Measurements from ENCODE around the gene ATF6B. TPM values are rescaled to one million over a fixed set of nuclear protein-coding genes. Genes with fewer than 3 reads are reported as not detected.

The ATF6B gene
- polyA plus RNA-seq, 1 experiment: 69.2 TPM

- no peak for TF ChIP-seq CTCF (IDR thresholded peaks at IDR 0.05; ENCODE audit: insufficient read depth, low read depth, low read length)
- peaks cover 33% of the 10 kb centered on the region for H3K36me3 ChIP-seq (ENCODE audit: control insufficient read depth, insufficient read depth, low read length)
- CTCF ChIA-PET: no interaction called here
- no peak for DNase-seq (ENCODE audit: low read depth)
- no peak overlapping the region for H3K4me3 ChIP-seq (ENCODE audit: low read depth, low read length)
- H3K27me3 ChIP-seq (ENCODE audit: control insufficient read depth, insufficient read depth, low read length): no peaks in the 10 kb centered on the region
- POLR2A ChIA-PET: no interaction called here
Observed at GRCh38 chr6:32168807-32169591, 41.0 kb upstream of the ATF6B start.

GRCh38 chr6:32168350-32168749 is 40.3 kb upstream of the ATF6B start:
- Histone ChIP-seq H3K27me3 (ENCODE audit: control insufficient read depth, insufficient read depth, low read length) (no peaks in the 10 kb centered on the region), H3K36me3 (ENCODE audit: control insufficient read depth, insufficient read depth, low read length) (peaks cover 33% of the 10 kb centered on the region), H3K4me3 (ENCODE audit: low read depth, low read length) (no peak overlapping the region)
- DNase-seq (ENCODE audit: low read depth): no peak
- ChIA-PET CTCF (no interaction called here), POLR2A (no interaction called here)
- TF ChIP-seq CTCF (IDR thresholded peaks at IDR 0.05; ENCODE audit: insufficient read depth, low read depth, low read length): no peak

- ChIA-PET POLR2A (no interaction called here), CTCF (interaction anchor here (1.5 kb wide), 1 partner anchor 54 kb away, joined by 3 read pairs; no protein-coding TSS in a partner anchor)
- H3K36me3 ChIP-seq (ENCODE audit: control insufficient read depth, insufficient read depth, low read length): peaks cover 35% of the 10 kb centered on the region
Observed at GRCh38 chr6:32167761-32168262, 39.8 kb upstream of the ATF6B start.

GRCh38 chr6:32167154-32167760 is 39.2 kb upstream of the ATF6B start:
- TF ChIP-seq CTCF (IDR thresholded peaks at IDR 0.05; ENCODE audit: insufficient read depth, low read depth, low read length): no peak
- DNase-seq (ENCODE audit: low read depth): no peak
- H3K27me3 ChIP-seq (ENCODE audit: control insufficient read depth, insufficient read depth, low read length): no peaks in the 10 kb centered on the region
- peaks cover 35% of the 10 kb centered on the region for H3K36me3 ChIP-seq (ENCODE audit: control insufficient read depth, insufficient read depth, low read length)
- ChIA-PET CTCF (interaction anchor here (1.5 kb wide), 1 partner anchor 53 kb away, joined by 3 read pairs; no protein-coding TSS in a partner anchor), POLR2A (no interaction called here)
- H3K4me3 ChIP-seq (ENCODE audit: low read depth, low read length): no peak overlapping the region

More at GRCh38 chr6:32167761-32168262, 39.8 kb upstream of the ATF6B start:
- TF ChIP-seq CTCF (IDR thresholded peaks at IDR 0.05; ENCODE audit: insufficient read depth, low read depth, low read length): no peak
- H3K4me3 ChIP-seq (ENCODE audit: low read depth, low read length): no peak overlapping the region
- no peaks in the 10 kb centered on the region for H3K27me3 ChIP-seq (ENCODE audit: control insufficient read depth, insufficient read depth, low read length)
- DNase-seq (ENCODE audit: low read depth): no peak

GRCh38 chr6:32166411-32167061 is 38.5 kb upstream of the ATF6B start:
- CTCF ChIA-PET: interaction anchor here (1.5 kb wide), 1 partner anchor 53 kb away, joined by 3 read pairs; no protein-coding TSS in a partner anchor
- peaks cover 35% of the 10 kb centered on the region for H3K36me3 ChIP-seq (ENCODE audit: control insufficient read depth, insufficient read depth, low read length)

More at GRCh38 chr6:32166411-32167061, 38.5 kb upstream of the ATF6B start:
- H3K4me3 ChIP-seq (ENCODE audit: low read depth, low read length): no peak overlapping the region
- no peaks in the 10 kb centered on the region for H3K27me3 ChIP-seq (ENCODE audit: control insufficient read depth, insufficient read depth, low read length)
- no peak for TF ChIP-seq CTCF (IDR thresholded peaks at IDR 0.05; ENCODE audit: insufficient read depth, low read depth, low read length)
- DNase-seq (ENCODE audit: low read depth): no peak
- POLR2A ChIA-PET: no interaction called here
